Fibroblast of gingiva (primary cell): ENCODE data around the gene DRC1.
"Not testable (repeated sequence)": the region's sequence is repeated elsewhere in the genome, so short reads cannot be mapped to it uniquely, and the experiment has no call there.

Experiments used
- DNase-seq: peaks from one replicate; pipeline ENCODE4 v3.0.0-alpha.2; 2011; ENCODE audit warnings: low read depth

Gene DRC1

GRCh38 chr2:26463244-26464192 is 61.8 kb downstream of the DRC1 start:
- no peak for DNase-seq

DNA sequence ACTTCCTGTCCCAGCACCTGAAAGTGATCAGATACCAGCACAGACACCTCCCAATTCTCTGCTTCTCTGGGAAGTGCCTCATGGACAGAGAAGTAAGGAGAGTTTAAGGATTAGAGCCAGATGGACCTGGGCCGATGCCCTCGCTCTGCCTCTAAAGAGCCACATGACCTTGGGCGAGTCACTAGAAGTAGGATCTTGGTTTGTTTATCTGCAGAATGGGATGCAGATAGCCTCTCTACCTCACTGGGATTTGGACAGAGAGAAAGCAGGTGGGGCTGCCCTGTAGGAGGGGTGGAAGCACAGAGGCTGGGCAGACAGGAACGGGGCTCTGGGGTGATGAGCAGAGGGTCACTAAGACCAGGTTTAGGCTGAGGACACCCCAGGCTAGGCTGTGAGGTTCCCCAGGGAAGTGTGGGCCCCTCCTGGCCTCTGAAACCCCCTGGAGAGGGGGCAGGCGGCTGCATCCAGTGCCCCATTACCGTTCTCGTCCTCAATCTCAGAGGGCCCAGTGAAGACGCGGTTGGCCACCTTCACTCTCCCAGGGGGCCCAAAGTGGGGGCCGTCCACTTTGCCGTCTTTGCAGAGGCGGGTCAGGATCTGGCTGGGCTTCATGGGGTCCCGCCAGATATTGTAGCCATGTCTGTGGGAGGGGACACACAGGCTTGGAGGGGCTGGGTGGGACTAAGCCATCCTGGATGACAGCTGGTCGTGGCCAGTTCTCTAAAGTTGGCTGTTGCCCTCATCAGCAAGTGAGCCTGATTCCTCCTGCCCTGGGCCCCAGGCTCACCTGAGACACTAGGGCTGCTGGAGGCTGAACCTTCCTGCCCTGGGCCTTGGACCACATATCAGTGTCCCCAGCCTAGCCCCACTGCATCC is 62.9 kb downstream of the DRC1 start:
- no peak for DNase-seq

DNA sequence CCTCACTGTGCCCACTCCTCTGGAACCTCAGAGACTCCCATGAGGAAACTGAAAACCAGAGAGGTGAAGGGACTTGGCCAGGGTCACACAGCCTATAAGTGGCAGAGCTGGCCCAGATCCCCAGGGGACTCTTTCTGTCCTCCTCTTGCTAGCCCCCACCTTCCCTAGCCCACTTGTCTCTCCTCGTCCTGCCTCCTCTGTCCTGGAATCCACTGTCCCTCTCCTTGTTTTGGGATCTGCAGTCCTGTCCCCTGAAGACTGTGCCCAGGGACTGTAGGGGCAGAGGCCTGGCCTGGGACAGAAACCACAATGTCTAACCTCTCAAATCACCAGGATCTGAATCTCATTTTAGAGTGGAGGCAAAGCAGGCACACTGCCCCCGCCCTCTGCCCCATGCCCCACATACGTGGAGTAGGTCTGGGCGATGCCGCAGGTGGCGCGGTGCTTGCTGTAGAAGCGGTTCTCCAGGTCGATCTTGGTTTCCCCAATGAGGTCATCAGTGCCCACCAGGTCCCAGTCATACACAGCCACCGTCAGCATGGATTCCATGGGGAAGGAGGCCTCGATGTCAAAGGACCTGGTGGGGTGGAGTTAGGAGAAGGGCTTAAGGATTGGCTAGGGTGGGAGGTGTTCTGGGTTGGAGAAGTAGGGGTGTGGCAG is 63.7 kb downstream of the DRC1 start:
- DNase-seq = no peak

GRCh38 chr2:26465981-26466471 is 64.3 kb downstream of the DRC1 start:
- no peak for DNase-seq

GRCh38 chr2:26466662-26467310 is 65.1 kb downstream of the DRC1 start:
- DNase-seq = no peak

GRCh38 chr2:26468544-26468943 is 66.8 kb downstream of the DRC1 start:
- not testable (repeated sequence) for DNase-seq

- DNase-seq = peak; percentile 34
These were observed 67.5 kb downstream of the DRC1 start for GRCh38 chr2:26469092-26469710.

- no peak for DNase-seq
These were observed 68.2 kb downstream of the DRC1 start for GRCh38 chr2:26469955-26470354.

DNA sequence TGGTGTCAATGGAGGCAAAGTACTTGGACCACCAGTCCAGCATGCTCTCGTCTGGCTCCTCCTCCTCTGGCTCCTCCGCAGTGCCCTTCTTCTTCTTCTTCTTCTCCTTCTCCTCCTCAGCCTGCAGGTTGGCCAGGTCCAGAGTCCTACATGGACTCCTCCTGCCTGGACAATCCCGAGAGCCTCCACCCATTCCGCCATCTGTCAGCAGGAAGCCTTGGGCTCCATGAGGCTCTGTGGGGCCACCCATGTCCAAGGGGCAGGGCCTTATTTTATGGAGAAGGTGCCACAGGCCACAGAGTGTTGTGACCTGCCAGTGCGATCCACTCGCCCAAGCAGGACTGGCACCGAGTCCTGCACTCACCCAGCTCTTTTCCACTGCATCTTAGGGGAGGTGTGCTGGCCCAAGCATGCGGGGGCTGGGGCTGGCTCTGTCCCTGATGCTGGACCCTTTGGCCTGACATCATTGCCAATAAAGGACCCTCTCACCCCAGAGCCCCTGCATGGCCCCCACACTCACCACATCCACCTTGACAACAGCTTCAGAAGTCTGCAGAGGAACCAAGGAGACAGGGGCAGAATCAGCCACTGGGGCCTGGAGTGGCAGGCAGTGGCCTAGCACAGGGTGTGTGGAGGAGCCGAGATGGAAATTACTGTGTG is 69.0 kb downstream of the DRC1 start:
- DNase-seq = no peak

GRCh38 chr2:26471289-26471688 is 69.6 kb downstream of the DRC1 start:
- no peak for DNase-seq

DNA sequence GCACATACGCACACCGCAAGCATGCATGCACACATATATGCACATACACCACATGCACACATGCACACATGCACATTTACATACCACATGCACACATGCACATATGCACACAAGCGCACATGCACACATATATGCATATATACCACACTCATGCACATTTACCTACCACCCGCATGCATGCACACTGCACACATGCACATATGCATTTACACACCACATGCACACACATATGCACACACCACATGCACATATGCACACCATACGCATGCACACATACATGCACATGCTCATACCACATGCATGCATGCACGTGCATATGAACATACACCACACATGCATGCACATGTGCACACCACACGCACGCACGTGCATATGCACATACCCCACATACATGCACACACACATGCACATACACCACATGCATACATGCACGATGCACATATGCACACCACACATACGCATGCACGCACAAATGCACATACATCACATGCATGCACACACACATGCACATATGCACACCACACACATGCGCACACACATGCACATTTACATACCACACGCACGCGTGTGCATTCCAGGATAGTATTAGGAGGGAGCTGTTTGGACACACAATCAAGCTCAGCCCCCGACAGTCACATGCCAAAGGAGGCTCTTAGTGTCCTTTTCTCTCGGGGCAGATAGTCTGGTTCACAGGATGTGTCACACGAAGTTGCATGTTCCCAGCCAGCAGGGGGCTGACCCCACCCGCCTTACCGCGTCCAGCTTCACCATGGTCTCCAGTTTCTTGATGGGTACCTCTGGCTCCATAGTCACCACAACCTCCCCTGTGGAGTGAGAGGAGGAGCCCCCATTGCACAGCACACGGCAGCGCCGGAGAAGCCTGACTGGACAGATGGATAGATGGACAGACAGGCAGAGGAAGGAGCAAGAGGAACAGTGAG is 70.3 kb downstream of the DRC1 start:
- no peak for DNase-seq

- no peak for DNase-seq
These were observed 71.3 kb downstream of the DRC1 start for GRCh38 chr2:26472821-26473655.

GRCh38 chr2:26473796-26474195 is 72.1 kb downstream of the DRC1 start:
- no peak for DNase-seq

- DNase-seq = no peak
These were observed 72.6 kb downstream of the DRC1 start for GRCh38 chr2:26474261-26474785.

GRCh38 chr2:26475037-26475436 is 73.3 kb downstream of the DRC1 start:
- no peak for DNase-seq

DNA sequence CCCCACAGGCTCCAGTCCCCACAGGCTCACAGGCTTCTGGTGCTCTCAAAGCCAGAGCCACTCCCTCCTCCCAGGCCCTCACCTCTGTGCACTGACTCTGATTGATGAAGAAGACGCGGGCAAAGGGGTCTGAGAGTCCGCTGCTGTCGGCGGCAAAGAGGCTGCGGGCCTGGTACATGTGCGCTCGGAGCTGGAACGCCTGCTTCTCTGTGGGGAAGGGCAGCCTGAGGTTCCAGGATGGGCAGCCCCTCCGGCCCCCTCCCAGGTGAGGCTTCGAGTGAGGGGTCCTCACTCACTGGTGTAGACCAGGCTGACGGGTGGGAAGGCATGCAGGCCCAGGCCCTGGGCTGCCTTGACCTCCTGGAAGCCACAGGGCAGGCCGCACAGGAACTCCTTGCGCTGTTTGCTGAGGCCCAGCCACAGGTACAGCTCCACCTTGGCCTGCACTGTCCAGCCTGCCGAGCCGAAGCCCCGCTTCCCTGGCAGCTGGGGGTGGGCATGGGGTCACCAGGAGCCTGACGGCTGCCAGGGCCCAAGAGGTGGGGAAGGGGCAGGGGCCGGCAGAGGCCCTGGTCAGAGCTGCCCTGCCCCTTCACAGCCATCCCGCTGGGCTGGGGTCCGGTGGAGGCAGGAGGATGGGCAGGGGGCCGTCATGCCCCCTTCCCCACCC is 74.2 kb downstream of the DRC1 start:
- no peak for DNase-seq

- DNase-seq = no peak
These were observed 75.6 kb downstream of the DRC1 start for GRCh38 chr2:26477126-26477910.
